Liver (tissue), 3 donors: ENCODE data around the gene WARS2.

Experiments used
- FOXA2 ChIP-seq: IDR thresholded peaks from 2 replicates; pipeline ENCODE4 v1.6.1; 2016; ENCODE audit warnings: antibody characterized with exemption
- GABPA ChIP-seq, 2 donors: IDR thresholded peaks in 1 of 2; conservative IDR thresholded peaks in 1 of 2; 2 replicates each; pipeline ENCODE4 v1.6.1; 2016; ENCODE audit warnings: antibody characterized with exemption in 2 of 2, mild to moderate bottlenecking in 1 of 2, moderate library complexity in 1 of 2
- HNF4A ChIP-seq, 2 donors: conservative IDR thresholded peaks; 2 replicates each; pipeline ENCODE4 v1.6.1; 2016; ENCODE audit warnings: antibody characterized with exemption in 2 of 2, mild to moderate bottlenecking in 2 of 2
- JUND ChIP-seq, 2 donors: IDR thresholded peaks; 2 replicates each; pipeline ENCODE4 v1.6.1; 2016; ENCODE audit warnings: antibody characterized with exemption in 2 of 2
- RAD21 ChIP-seq, 2 donors: IDR thresholded peaks; 2 replicates each; pipeline ENCODE4 v1.6.1; 2016; ENCODE audit warnings: antibody characterized with exemption in 2 of 2, mild to moderate bottlenecking in 2 of 2
- TF ChIP-seq, protein P1 (sequence below): fragments of 150-350 bp; IDR thresholded peaks from 2 replicates; pipeline ENCODE4 v1.5.1; 2017; ENCODE audit warnings: improper control_type of control experiment, low read depth, low read length; ENCODE audit not compliant: missing input control
- donor health status: healthy.
- donor health status: healthy.

DNA sequence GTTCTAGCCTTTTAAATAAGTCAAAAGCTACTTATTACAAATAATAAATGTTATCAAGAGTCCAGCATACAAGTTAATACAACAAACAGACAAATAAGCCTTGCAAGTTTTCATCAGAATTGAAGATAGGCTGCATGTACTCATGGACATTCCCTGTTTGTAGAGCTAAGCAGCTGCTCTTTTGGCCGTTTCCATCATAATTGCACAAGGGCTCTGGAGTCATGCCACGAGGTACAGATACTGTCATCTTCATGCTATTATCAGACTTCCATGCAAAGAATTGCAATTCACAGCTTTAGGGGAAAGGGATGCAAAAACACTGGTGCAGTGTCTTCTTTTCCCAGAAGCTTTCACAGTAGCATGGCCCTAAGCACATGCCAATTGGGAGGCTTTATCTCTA is 99.5 kb downstream of the WARS2 start:
- TF ChIP-seq, protein P1, sequence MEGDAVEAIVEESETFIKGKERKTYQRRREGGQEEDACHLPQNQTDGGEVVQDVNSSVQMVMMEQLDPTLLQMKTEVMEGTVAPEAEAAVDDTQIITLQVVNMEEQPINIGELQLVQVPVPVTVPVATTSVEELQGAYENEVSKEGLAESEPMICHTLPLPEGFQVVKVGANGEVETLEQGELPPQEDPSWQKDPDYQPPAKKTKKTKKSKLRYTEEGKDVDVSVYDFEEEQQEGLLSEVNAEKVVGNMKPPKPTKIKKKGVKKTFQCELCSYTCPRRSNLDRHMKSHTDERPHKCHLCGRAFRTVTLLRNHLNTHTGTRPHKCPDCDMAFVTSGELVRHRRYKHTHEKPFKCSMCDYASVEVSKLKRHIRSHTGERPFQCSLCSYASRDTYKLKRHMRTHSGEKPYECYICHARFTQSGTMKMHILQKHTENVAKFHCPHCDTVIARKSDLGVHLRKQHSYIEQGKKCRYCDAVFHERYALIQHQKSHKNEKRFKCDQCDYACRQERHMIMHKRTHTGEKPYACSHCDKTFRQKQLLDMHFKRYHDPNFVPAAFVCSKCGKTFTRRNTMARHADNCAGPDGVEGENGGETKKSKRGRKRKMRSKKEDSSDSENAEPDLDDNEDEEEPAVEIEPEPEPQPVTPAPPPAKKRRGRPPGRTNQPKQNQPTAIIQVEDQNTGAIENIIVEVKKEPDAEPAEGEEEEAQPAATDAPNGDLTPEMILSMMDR: no peak
- TF ChIP-seq FOXA2 (no peak), RAD21 (IDR thresholded peaks at IDR 0.05) (peak in 1 of 2 donors; percentile 18), GABPA (IDR thresholded peaks at IDR 0.05 in 1 of 2, conservative IDR thresholded peaks at IDR 0.05 in 1 of 2) (no peak), JUND (IDR thresholded peaks at IDR 0.05) (no peak), HNF4A (conservative IDR thresholded peaks at IDR 0.05) (peak; percentile 12 to 29)
